HG03521 (cell line): ENCODE measurements around the gene SLX4IP.
"Not testable (repeated sequence)": the region's sequence is repeated elsewhere in the genome, so short reads cannot be mapped to it uniquely, and the experiment has no call there.

ENCODE experiments used
- ATAC-seq: cut with Tn5 transposase; IDR thresholded peaks from one replicate; pipeline ENCODE4 v1.9.1; 2021; ENCODE audit warnings: mild to moderate bottlenecking, moderate library complexity; ENCODE audit not compliant: unreplicated experiment

Gene SLX4IP

DNA sequence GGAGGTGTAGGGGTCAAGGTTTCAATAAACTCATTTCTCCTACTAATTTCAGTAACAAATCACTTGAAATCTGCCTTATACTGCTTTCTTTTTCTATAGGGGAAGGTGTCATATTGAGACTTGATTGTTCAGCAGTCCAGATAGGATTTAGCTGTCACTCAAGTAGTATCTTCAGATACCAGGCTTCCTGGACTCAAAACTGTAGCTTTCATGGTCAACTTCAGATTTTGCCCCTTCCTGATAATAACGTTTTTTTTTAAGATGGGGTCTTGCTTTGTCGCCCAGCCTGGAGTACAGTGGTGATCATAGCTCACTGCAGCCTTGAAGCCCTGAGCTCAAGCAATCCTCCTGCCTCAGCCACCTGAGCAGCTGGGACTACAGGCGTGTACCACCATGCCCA, 160.9 kb downstream of the SLX4IP start:
- no peak for ATAC-seq

DNA sequence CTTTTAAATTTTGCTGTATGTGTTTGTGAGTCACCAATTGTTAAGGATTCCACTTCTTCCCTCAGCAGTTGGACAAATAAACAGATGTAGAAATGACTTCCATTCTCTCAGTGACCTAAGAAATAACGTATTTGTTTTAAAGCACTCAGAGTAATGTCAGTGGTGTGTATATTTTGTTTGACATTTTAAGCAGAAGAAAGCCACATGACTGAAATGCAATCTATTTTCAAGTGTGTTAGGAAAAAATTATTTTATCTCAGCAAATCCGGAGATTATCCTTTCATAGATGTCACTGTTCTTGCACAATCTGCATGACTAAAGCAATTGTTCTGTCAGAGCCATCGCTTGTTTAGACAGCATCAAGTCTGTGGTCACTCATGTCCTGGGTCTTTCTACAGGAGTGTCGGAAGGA, 161.6 kb downstream of the SLX4IP start:
- ATAC-seq, result no peak

DNA sequence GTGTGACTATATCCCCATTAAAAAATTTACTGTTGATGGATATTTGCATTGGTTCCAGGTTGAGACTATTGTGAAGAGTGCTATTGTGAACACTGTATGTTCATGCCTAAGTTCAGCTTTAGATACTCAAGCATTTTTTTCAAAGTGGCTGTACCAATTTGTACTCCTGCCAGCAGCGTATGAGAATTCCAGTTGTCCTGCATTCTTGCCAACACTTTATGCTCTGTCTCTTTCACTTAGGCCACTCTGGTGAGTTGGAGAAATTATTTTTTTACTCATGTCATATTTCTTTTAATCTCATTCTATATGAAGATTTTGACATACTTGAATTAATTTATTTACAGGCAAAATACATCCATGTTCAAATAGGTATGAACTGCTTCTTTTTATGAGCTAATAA, 162.5 kb downstream of the SLX4IP start:
- no peak for ATAC-seq

DNA sequence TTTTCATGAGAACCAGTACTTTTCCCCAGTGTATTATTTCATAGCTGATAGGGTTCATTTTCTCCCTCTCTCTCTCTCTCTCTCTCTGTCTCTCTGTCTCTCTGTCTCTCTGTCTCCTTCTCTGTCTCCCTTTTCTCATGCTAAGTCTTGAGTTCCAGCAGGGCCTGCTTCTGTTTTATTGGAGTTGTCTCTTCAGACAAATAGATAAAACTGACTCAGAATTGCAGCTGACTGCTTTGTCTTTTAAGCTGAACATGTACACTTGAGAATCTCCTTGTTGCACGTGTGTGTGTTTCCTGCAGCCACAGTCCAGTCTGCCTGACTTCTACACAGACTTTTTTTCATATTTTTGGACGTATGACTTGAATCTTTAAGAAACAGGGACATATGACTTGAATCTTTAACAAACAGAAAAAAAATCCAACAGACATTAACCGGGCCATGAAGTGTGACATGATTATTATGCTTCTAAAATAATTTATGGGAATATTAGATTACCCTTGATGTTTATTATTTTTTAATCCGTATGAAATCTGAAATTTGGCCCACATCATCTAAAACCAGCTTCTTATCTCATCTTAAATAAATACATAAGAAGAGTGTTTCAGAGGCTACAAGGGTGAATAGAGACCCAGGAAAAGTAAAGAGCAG, 167.2 kb downstream of the SLX4IP start:
- ATAC-seq, result no peak

DNA sequence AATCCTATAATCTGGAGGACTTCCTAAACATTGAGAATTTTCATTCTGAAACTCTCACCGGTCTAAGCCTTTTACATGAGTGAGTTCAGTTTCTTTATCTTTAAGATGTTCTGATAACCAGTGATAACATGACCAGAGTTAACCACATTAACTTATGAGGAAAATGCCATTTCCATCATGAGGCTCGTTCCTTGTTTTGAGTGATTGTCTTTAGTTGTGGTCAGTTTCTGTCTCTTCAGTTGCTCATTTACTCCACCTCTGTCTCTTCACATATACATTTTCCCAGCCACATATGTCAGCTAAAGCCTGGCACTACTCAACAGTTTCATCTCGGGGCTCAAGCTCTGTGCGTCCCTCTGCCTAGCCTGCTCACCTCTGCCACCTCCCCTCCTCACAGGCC, 168.3 kb downstream of the SLX4IP start:
- no peak for ATAC-seq

DNA sequence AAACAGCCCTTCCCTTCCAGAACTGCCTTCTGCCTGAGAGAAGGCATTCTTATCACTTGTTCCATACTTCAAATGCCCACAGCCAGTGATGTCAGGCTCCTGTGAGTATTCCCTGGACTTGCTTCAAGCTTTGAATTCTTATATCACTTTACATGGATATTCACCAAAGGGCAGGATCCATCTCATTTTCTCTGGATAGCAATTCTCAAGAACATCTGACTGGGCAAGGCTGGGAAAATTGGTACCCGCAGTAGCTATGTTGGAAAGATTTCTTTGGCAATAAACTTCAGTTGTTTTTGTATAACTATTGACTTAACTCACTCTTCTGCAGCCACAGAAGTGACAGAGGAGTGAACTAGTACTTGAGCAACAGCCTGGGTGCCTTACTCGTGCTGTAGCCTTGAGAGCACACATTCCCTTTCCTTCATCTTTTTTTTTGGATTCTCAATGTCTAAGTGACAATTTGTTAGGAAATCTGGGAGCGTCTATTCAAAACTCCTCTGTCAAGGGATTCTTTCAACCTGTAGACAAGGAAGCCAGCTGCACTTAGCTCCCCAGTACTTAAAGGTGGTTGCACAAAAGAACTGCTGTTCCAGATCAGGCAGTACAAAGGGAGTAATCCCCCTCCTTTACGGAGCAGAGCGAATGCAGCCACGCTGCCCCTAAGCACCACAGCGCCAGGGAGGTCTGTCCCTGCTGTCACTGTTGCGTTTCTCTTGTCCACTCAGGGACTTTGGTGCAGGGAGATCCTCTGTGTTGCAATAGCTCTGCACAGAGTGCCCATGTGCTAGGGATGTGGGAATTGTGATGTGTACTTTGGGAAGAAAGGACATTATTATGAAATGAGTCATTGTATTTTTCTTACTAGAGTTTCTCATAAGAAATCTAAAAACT, 169.1 kb downstream of the SLX4IP start:
- ATAC-seq, result no peak

DNA sequence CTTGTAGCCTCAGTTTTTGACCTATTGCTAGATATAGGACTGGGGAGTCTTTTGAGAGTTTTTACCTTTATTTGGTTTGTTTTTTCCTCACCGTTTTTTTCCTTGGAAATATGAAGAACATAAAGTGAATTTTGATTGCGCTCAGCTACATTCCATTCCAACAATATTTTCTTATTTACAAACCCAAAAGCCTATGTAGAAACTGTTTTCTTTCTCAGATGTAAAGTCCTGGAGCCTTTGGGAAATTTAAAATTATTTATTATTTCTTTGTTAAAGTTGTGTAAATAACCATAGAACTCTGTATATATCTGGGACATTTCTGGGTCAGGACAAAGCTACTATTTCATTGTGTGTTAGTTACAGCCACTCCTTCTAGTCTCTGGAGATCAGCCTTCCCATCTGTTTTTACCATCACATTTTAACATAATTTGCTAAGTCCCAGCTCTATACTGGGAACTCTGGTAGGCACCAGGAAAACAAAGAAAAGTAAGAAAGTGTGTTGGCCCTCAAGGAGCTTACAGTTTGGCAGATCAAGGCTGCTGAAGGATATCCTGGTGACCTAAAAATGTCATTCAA, 169.8 kb downstream of the SLX4IP start:
- ATAC-seq, result no peak

DNA sequence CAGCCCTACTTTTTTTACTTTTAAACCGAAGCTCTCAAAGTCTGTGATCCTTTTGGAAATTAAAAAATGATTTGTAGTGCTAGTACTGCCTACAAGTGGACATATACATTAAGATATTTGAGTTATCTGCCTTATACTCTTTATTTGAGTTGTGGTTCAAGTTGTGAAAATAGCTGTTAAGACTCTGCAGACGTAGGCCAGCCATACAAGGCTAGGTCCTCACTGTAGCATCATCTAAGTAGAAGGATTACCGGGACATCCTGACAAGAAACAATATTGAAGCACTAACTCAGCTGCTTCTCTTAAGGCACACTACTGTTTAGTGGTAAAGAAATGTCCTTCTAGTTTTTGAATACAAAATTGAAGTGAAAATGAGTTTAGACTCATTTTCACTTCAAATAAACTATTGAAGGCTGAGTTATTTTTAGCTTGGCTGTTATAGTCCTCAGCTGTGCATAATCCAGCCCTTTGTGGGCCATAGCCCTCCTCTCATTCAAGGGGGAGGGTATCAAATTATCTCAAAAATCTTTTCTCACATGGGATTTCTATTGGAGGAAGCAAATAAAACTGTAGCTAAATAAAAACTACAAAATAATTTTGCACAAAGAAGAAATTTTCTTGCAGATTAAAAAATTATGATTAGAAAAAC, 170.6 kb downstream of the SLX4IP start:
- ATAC-seq, result no peak

DNA sequence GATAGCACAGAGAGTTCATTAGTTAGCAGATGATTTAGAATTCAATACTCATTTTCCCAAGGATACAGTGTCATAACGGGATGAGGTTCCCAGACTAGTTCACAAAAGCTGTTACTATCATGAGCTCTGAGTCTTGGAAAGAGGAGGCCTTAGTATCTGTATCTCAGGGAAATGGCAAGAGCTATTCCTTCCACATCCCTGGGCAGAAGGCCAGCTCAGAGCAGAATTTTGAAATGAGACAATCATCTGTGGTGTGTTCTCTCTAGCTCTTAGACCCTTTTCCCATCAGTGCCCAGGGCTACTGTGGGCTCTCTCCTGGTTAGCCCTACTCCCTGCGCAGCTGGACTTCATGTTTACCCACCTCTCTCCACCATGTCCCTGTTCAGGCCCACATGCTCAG, 174.2 kb downstream of the SLX4IP start:
- ATAC-seq, result no peak

DNA sequence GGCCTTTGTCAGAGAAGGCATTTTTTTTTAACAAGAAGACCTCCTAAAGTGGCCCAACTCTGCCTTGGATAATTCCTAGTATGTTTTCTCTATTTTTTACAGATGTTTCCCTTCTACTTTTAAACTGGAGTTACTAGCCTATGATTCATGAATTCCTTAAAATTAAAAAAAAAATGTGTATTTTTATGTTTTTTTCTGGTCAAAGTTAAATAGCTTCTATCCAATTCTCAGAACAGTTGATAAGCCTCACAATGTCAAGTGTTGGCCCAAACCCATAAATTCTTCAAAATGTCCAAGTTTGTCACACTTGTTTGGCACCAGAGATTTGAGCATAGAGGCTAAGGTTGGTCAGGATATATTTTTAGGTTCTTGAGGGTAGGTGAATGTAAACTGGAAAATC, 174.7 kb downstream of the SLX4IP start:
- ATAC-seq, result no peak

DNA sequence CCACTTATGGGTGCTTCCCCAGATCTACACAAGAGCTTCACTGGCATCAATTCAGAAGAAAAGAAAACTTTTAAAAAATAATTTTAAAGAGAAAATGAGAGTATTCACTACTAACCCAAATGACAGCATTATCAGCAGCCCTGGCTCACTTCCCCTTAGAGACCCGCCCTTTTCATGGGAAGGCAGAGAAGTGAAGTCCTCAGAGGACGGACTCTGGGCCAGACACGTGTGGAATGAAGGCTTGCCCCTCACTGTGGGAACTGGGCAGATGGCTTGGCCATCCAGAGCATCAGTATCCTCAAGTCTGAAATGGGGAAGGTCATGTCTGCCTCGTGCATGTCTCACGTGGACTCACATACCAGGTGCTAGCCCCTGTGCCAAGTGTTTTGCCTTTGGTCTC, 175.1 kb downstream of the SLX4IP start:
- ATAC-seq, result no peak

DNA sequence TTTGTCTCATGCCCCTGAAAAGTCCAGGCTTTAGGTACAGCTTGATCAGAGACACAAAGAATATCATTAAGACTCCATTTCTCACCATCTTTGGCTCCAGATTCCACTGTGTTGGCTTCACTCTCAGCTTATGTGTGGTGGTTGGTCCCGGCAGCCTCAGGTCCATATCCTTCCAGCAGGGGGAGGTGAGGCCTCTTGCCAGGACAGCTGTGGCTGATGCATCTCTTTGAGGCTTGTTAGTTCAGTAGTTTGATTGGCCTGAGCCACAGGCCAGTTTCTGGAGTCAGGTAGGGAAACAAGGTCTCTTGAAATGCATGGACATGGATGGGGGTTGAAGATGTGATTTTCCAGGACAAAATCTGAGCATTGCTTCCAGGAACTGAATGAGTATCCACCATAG, 176.3 kb downstream of the SLX4IP start:
- ATAC-seq, result no peak

DNA sequence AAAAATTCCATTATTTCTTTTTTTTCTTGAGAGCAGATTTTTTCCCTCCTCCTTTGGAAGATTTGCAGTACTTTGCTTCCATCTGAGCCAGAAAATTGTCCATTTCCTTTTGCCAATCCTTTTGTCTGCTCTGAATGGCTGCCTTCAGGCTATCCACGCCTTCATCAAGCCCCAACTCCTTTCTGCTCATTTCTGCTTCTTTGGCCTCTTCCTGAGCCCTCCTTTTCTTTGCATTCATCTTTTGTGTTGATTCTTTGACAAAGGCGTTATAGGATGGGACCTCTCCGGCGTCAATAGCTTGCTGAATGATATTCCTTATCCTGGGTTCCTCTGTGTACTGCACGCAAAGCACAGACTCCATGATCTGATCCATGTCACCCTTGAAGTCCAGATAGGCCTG, 178.3 kb downstream of the SLX4IP start:
- ATAC-seq, result not testable (repeated sequence)

DNA sequence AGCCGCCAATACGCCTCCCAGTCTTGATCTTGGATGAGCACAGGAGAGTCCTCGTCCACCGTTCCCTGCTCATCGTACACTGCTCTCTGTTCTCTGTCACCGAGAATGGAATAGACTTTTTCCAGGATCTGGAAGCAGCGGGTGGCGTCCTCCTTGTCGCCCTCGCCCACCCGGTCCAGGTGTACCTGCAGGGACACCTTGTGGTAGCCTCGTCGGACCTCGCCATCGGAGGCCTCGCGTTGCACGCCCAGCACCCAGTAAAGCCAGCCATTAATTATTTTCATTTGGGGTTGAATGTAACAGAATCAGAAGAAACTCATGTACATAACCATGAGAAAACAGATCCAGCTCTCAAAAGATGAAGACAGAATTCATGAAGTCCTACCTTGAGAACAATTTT, 178.8 kb downstream of the SLX4IP start:
- no peak for ATAC-seq

DNA sequence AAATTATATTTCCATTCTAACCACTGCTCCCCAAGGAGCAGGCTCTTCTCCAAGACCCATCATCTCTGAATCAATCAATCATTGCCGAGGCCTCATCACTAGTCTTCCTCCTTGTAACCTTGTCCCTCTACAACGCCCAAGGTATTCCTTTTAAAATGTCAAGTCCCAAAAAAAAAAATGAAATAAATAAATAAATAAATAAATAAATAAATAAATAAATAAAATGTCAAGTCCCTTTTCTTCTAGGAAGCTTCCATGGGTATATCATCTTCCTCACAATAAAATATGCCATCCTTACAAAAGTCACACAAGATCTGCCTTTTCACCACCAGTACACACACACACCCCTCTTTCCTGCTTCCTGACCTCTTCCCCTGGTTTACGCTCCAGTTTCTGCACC, 181.1 kb downstream of the SLX4IP start:
- no peak for ATAC-seq

DNA sequence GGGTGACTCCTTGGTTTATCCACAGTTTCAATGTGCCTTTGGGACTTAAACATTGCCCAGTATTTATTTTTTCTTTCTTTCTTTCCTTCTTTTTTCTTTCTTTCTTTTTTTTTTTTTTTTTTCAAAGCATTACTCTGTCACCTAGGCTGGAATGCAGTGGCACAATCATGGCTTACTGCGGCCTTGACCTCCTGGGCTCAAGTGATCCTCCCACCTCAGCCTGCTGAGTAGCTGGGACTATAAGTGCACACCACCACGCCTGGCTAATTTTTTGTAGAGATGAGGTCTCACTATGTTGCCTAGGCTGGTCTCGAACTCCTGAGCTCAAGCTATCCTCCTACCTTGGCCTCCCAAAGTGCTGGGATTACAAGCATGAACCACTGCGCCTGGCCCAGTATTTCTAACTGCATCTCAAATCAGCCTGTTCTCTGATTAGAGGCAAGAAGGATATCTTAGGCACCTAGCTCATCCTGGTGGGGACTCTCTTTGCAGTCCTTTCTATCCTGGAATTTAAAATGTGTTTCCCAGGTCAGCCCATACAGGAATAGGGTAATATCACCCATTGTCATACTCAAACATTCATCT, 182.5 kb downstream of the SLX4IP start:
- not testable (repeated sequence) for ATAC-seq

DNA sequence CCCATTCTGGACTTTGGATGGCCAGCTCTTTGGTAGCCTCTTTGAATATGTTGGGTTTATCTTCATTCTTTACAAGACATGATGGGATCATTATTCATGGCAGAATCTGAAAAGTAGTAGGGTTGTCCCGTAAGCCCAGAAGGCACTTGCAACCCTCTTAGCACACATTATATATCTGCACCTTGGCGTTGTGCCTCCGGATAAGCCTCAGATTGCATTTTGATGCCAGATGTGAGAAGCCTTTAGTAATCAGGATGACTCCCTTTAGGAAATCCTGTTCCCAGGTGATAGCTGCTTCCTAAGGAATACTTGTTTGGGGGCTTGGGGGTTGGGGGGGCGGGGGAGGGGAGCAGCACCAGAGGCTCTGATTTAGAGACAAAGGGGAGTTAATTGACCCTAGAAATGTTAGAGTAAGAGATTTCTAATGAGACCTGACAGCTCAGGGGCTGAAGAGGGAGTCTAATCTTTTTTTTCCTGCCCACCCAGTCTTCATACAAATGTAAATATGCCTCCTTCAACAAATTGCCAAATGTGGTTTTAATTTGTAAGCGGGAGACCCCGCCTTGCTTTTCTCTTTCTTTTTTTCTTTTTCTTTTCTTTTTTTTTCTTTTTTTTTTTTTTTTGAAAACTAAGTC, 183.6 kb downstream of the SLX4IP start:
- no peak for ATAC-seq

DNA sequence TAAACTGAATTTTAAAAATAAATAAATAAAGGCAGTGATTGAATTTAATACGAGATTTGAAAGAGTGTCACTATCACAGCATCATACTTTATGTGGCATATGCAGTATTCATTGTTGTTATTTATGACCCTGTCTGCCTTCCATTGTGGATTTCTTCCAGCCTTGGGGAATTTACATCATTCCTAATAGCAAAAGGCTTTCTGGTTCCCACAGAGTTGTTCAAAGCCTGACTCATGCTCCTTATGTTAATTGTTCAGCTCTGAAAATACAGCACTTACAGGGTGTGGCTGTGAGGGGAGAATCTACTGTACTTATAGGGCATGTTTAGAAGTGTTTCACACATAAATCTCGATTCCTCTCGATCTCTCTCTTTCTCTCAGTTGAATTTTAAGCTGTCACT, 184.3 kb downstream of the SLX4IP start:
- no peak for ATAC-seq

DNA sequence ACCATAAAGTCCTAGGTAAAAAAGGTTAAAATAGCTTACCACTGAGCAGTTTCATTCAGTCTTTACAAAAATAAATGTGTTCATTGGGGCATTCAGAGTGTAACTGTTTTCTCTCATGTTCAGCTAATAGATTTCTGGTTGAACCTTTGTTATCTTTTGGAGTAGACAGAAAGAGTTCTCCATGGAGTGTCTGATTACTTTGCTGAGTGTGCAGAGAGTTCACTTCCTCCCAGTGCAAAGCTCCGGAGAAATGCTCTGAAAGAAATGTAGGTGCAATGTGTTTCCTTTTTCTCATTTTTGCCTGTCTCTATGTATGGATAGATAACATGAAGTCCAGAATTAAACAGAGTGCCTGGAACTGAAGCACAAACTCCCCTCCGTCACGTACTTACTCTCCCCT, 186.0 kb downstream of the SLX4IP start:
- ATAC-seq, result no peak

DNA sequence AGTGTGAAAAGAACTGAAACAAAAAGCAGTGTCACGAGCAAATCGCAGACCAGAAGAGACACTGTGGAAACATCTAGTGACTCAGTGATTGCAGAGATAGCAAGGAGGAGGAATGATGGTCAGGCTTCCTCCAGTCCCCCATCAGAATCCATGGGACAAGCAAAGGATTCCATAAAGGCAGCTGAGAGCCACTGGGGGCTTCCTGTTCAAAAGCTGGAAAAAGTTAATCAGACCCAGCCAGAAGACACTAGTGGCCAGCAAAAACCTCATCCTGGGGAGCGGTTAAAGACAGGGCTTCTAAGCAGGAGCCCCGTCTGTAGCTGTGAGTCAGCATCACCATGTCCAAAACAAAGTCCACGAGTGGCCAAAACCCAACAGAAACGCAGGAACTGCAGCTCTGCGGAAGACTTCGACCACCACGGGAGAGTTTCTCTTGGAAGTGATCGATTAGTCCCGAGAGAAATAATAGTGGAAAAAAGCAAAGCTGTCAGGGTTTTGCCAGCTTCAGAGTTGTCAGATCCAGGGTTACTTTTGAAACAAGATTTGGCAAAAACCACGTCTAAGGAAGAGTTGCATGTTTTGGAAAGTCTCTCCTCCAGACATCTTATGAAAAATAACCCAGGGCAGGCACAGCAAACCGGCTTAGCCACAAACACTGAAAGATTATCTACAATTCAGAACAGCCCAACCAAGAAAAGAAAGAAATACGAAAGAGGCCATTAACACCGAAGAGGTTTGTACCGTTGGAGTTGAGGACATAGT, 187.7 kb downstream of the SLX4IP start:
- no peak for ATAC-seq
